Activated CD4-positive, CD25-positive, alpha-beta regulatory T cell (primary cell): Measurements from ENCODE around the gene COX20.
"Not testable (repeated sequence)": the region's sequence is repeated elsewhere in the genome, so short reads cannot be mapped to it uniquely, and the experiment has no call there.

Experiments
- DNase-seq, 4 experiments: peaks; one replicate each; lab custom pipeline; 2025; lab: John Stamatoyannopoulos, UW

Gene COX20

GRCh38 chr1:244822878-244823277 is 12.6 kb upstream of the COX20 start:
- no peak for DNase-seq

GRCh38 chr1:244826712-244827111 is 8.7 kb upstream of the COX20 start:
- DNase-seq, result no peak

- DNase-seq, result no peak
Measured at GRCh38 chr1:244830639-244831038, 4.8 kb upstream of the COX20 start.

- DNase-seq, result not testable (repeated sequence)
Measured at GRCh38 chr1:244833260-244833659, 2.2 kb upstream of the COX20 start.

- peak; percentile 8 to 49 (median 18) for DNase-seq
Measured at GRCh38 chr1:244833734-244834542, 1.5 kb upstream of the COX20 start.

GRCh38 chr1:244834543-244835275 is 749 bp upstream of the COX20 start:
- DNase-seq, result peak; percentile 89 to 95 (median 91)

GRCh38 chr1:244836135-244836521 is 670 bp downstream of the COX20 start:
- no peak for DNase-seq

- no peak for DNase-seq
Measured at GRCh38 chr1:244836584-244836983, 1.1 kb downstream of the COX20 start.

GRCh38 chr1:244837597-244838258 is 2.3 kb downstream of the COX20 start:
- DNase-seq, result no peak

- DNase-seq, result no peak
Measured at GRCh38 chr1:244839656-244840055, 4.2 kb downstream of the COX20 start.

- DNase-seq, result no peak
Measured at GRCh38 chr1:244840219-244840794, 4.8 kb downstream of the COX20 start.

GRCh38 chr1:244841273-244841927 is 5.9 kb downstream of the COX20 start:
- DNase-seq, result no peak

GRCh38 chr1:244843148-244843978 is 7.9 kb downstream of the COX20 start:
- no peak for DNase-seq

- no peak for DNase-seq
Measured at GRCh38 chr1:244844155-244845121, 9.0 kb downstream of the COX20 start.

- DNase-seq, result no peak
Measured at GRCh38 chr1:244846653-244847052, 11.2 kb downstream of the COX20 start.

GRCh38 chr1:244849189-244849866 is 13.9 kb downstream of the COX20 start:
- no peak for DNase-seq

- no peak for DNase-seq
Measured at GRCh38 chr1:244850099-244850852, 14.8 kb downstream of the COX20 start.

GRCh38 chr1:244850896-244851295 is 15.4 kb downstream of the COX20 start:
- no peak for DNase-seq
